Spleen (tissue), 7 donors: ENCODE measurements around the gene KIF26B.

ENCODE experiments used
- POLR2A ChIP-seq, 3 donors: fragments of 450-650 bp; IDR thresholded peaks; one replicate each; pipeline ENCODE4 v1.5.1; 2017; ENCODE audit warnings: antibody characterized with exemption in 3 of 3, mild to moderate bottlenecking in 1 of 3
- POLR2AphosphoS5 ChIP-seq, 3 donors: sonication (generic); formaldehyde crosslinking; IDR thresholded peaks; one replicate each; pipeline ENCODE4 v1.5.1; 2017; ENCODE audit warnings: antibody characterized with exemption in 3 of 3
- TF ChIP-seq, protein P1 (sequence below), 11 experiments: fragments of 200-600 bp in 7 of 11; fragments of 450-650 bp in 4 of 11; sonication (generic) in 4 of 11; IDR thresholded peaks in 8 of 11; conservative IDR thresholded peaks in 3 of 11; 1 replicate in 7 of 11; 2 replicates in 4 of 11; pipeline versions ENCODE4 v1.4.0 to v1.8.0; 2016 to 2021; ENCODE audit warnings: antibody characterized with exemption in 11 of 11, inconsistent platforms in 4 of 11, mild to moderate bottlenecking in 1 of 11
- donor health status: DM: no; HTN: no; CAD: no; lungs with moderate emphysema.
- donor health status: DM: no; HTN: no; CAD: no.
- donor health status: DM: no; HTN: no; CAD: no.

GRCh38 chr1:245180496-245181157 is 25.8 kb downstream of the KIF26B start:
- TF ChIP-seq POLR2A (IDR thresholded peaks at IDR 0.05) = no peak
- TF ChIP-seq, protein P1, sequence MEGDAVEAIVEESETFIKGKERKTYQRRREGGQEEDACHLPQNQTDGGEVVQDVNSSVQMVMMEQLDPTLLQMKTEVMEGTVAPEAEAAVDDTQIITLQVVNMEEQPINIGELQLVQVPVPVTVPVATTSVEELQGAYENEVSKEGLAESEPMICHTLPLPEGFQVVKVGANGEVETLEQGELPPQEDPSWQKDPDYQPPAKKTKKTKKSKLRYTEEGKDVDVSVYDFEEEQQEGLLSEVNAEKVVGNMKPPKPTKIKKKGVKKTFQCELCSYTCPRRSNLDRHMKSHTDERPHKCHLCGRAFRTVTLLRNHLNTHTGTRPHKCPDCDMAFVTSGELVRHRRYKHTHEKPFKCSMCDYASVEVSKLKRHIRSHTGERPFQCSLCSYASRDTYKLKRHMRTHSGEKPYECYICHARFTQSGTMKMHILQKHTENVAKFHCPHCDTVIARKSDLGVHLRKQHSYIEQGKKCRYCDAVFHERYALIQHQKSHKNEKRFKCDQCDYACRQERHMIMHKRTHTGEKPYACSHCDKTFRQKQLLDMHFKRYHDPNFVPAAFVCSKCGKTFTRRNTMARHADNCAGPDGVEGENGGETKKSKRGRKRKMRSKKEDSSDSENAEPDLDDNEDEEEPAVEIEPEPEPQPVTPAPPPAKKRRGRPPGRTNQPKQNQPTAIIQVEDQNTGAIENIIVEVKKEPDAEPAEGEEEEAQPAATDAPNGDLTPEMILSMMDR (IDR thresholded peaks at IDR 0.05 in 8 of 11, conservative IDR thresholded peaks at IDR 0.05 in 3 of 11) = no peak
- TF ChIP-seq POLR2AphosphoS5 (IDR thresholded peaks at IDR 0.05) = no peak
